Transverse colon (tissue), 3 donors: ENCODE results near the gene NEK6.

Source experiments
- POLR2A ChIP-seq: fragments of 450-650 bp; IDR thresholded peaks from one replicate; pipeline ENCODE4 v1.6.1; 2016; ENCODE audit warnings: antibody characterized with exemption, mild to moderate bottlenecking, moderate library complexity
- TF ChIP-seq, protein P1 (sequence below), 5 experiments: fragments of 200-600 bp in 3 of 5; fragments of 450-650 bp in 2 of 5; sonication (generic) in 3 of 5; IDR thresholded peaks; 1 replicate in 2 of 5; 2 replicates in 3 of 5; pipeline ENCODE4 v1.5.1; 2016 to 2017; ENCODE audit warnings: antibody characterized with exemption in 5 of 5, inconsistent platforms in 3 of 5, mild to moderate bottlenecking in 2 of 5, moderate library complexity in 1 of 5

DNA sequence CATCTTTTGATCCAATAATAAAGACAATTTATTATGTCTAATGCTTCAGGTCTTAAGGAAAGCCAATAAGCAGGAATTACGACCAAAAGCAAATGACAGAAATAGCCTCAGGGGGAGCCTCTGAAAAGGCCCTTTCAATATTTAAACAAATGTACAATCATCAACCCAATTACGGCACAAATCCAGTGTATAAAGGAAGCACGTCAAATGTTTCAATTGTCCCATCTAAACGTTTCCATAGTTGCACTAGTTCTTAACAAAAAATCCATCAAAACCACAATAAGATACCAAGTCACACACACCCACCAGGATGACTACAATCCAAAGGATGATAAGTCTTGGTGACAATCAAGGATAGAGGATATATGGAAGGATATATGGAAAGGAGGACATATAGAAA lies 115.6 kb downstream of the NEK6 start:
- TF ChIP-seq, protein P1, sequence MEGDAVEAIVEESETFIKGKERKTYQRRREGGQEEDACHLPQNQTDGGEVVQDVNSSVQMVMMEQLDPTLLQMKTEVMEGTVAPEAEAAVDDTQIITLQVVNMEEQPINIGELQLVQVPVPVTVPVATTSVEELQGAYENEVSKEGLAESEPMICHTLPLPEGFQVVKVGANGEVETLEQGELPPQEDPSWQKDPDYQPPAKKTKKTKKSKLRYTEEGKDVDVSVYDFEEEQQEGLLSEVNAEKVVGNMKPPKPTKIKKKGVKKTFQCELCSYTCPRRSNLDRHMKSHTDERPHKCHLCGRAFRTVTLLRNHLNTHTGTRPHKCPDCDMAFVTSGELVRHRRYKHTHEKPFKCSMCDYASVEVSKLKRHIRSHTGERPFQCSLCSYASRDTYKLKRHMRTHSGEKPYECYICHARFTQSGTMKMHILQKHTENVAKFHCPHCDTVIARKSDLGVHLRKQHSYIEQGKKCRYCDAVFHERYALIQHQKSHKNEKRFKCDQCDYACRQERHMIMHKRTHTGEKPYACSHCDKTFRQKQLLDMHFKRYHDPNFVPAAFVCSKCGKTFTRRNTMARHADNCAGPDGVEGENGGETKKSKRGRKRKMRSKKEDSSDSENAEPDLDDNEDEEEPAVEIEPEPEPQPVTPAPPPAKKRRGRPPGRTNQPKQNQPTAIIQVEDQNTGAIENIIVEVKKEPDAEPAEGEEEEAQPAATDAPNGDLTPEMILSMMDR (IDR thresholded peaks at IDR 0.05), result no peak
- no peak for TF ChIP-seq POLR2A
